HCT116 (cell line): ENCODE measurements around the gene VEZF1. TPM values are rescaled to one million over a fixed set of nuclear protein-coding genes. Genes with fewer than 3 reads are reported as not detected.

Experiments
- ATAC-seq: fragments of 200-7000 bp; cut with Tn5 transposase; 2 replicates; pipeline ENCODE4 v1.9.1; 2020; ENCODE audit warnings: mild to moderate bottlenecking, moderate library complexity
- BruUV-seq: library from RNA; stranded (reverse); fragments of 400-500 nt; replicated peaks from 2 replicates; lab custom pipeline; 2021; lab: Mats Ljungman, UMichigan
- CTCF ChIA-PET: fragments of 300-600 bp; sonication (Branson Sonifier 250); formaldehyde crosslinking; loops from one replicate; lab custom pipeline; 2021; ENCODE audit warnings: antibody characterized with exemption; lab: Charles Lee
- POLR2A ChIA-PET: fragments of 300-600, 350-600 bp; sonication (Branson Sonifier 250); formaldehyde crosslinking; loops from one replicate; lab custom pipeline; 2021; ENCODE audit warnings: antibody characterized with exemption; lab: Charles Lee
- RAD21 ChIA-PET, 2 experiments: fragments of 300-600 bp; sonication (Branson Sonifier 250); formaldehyde crosslinking; loops; one replicate each; lab custom pipeline; 2023; ENCODE audit warnings: low total read pairs in 2 of 2; ENCODE audit not compliant: uncharacterized antibody in 2 of 2, unreplicated experiment in 2 of 2, low non-redundant PET in 1 of 2; lab: Charles Lee
- DNase-seq: peaks from one replicate; pipeline ENCODE4 v3.0.0-alpha.2; 2010; ENCODE audit warnings: low read depth, low spot score
- H2AFZ ChIP-seq: fragments of 200-600 bp; shearing (Covaris generic), sonication (generic); 2 replicates; pipeline ENCODE4 v1.6.1; 2017; ENCODE audit warnings: low read depth, mixed run types, mixed read lengths, antibody characterized with exemption, low read length; ENCODE audit not compliant: poor library complexity, severe bottlenecking
- H3K27ac ChIP-seq: 2 replicates; pipeline ENCODE4 v1.5.1; 2012; ENCODE audit warnings: low read depth, low read length
- H3K27me3 ChIP-seq: fragments of 200-600 bp; sonication (generic); 2 replicates; pipeline ENCODE4 v1.6.1; 2016; ENCODE audit warnings: mixed run types, low read length, mixed read lengths; ENCODE audit not compliant: insufficient read depth
- H3K36me3 ChIP-seq, 2 experiments: fragments of 200-500 bp in 1 of 2; fragments of 200-600 bp in 1 of 2; sonication (Bioruptor generic) in 1 of 2; sonication (generic) in 1 of 2; 2 replicates each; pipeline versions ENCODE4 v1.5.1 to v1.6.1; 2014 to 2016; ENCODE audit warnings: low read length in 2 of 2, inconsistent platforms in 1 of 2, mixed read lengths in 1 of 2, mixed run types in 1 of 2; ENCODE audit not compliant: insufficient read depth in 2 of 2, control insufficient read depth in 1 of 2
- H3K4me1 ChIP-seq, 2 experiments: fragments of 200-600 bp in 1 of 2; sonication (generic) in 1 of 2; 2 replicates each; pipeline versions ENCODE4 v1.5.1 to v1.6.1; 2012 to 2017; ENCODE audit warnings: low read length in 2 of 2, inconsistent platforms in 1 of 2, mild to moderate bottlenecking in 1 of 2, mixed read lengths in 1 of 2, mixed run types in 1 of 2, moderate library complexity in 1 of 2; ENCODE audit not compliant: insufficient read depth in 2 of 2, control insufficient read depth in 1 of 2
- H3K4me2 ChIP-seq: fragments of 200-600 bp; sonication (generic); 2 replicates; pipeline ENCODE4 v1.6.1; 2017; ENCODE audit warnings: mixed run types, low read length, mixed read lengths
- H3K4me3 ChIP-seq, 2 experiments: fragments of 200-600 bp in 1 of 2; sonication (generic) in 1 of 2; replicated peaks in 1 of 2; 2 replicates each; pipeline ENCODE4 v1.5.1; 2011 to 2016; ENCODE audit warnings: low read length in 2 of 2, control low read depth in 1 of 2, low read depth in 1 of 2, mild to moderate bottlenecking in 1 of 2, mixed read lengths in 1 of 2, mixed run types in 1 of 2
- H3K79me2 ChIP-seq: fragments of 200-600 bp; sonication (generic); 2 replicates; pipeline ENCODE4 v1.6.1; 2017; ENCODE audit warnings: mild to moderate bottlenecking, mixed run types, low read length, moderate library complexity, mixed read lengths; ENCODE audit not compliant: insufficient read depth
- H3K9ac ChIP-seq: fragments of 200-600 bp; sonication (generic); 2 replicates; pipeline ENCODE4 v1.6.1; 2016; ENCODE audit warnings: low read length, mixed read lengths
- H3K9me2 ChIP-seq: fragments of 200-600 bp; sonication (generic), shearing (Covaris generic); 2 replicates; pipeline ENCODE4 v1.6.1; 2017; ENCODE audit warnings: mixed run types, mild to moderate bottlenecking, moderate library complexity; ENCODE audit not compliant: insufficient read depth
- H3K9me3 ChIP-seq, 2 experiments: fragments of 200-500 bp in 1 of 2; fragments of 200-600 bp in 1 of 2; sonication (Bioruptor generic) in 1 of 2; sonication (generic) in 1 of 2; 2 replicates each; pipeline ENCODE4 v1.6.1; 2014 to 2017; ENCODE audit warnings: low read length in 2 of 2, mixed read lengths in 2 of 2, inconsistent platforms in 1 of 2, low read depth in 1 of 2, mild to moderate bottlenecking in 1 of 2, mixed run types in 1 of 2, moderate library complexity in 1 of 2; ENCODE audit not compliant: control insufficient read depth in 1 of 2, insufficient read depth in 1 of 2
- H4K20me1 ChIP-seq: fragments of 200-600 bp; sonication (generic), shearing (Covaris generic); 2 replicates; pipeline ENCODE4 v1.6.1; 2017; ENCODE audit warnings: mixed run types, mild to moderate bottlenecking, moderate library complexity; ENCODE audit not compliant: insufficient read depth
- EGR1 ChIP-seq: IDR thresholded peaks from 2 replicates; pipeline ENCODE4 v1.6.1; 2012; ENCODE audit warnings: low read depth
- EZH2 ChIP-seq: fragments of 200-600 bp; sonication (generic); IDR thresholded peaks from 2 replicates; pipeline ENCODE4 v1.6.1; 2017; ENCODE audit warnings: antibody characterized with exemption, mixed run types
- RAD21 ChIP-seq: IDR thresholded peaks from 2 replicates; pipeline ENCODE4 v1.6.1; 2012; ENCODE audit warnings: low read depth, mild to moderate bottlenecking
- TCF7L2 ChIP-seq: IDR thresholded peaks from 2 replicates; pipeline ENCODE4 v1.7.0; 2011; ENCODE audit warnings: borderline replicate concordance, inconsistent platforms; ENCODE audit not compliant: insufficient read depth, insufficient read length; ENCODE audit errors: extremely low read depth
- YY1 ChIP-seq: IDR thresholded peaks from 2 replicates; pipeline ENCODE4 v1.6.1; 2011; ENCODE audit warnings: low read length, low read depth, moderate library complexity, mild to moderate bottlenecking; ENCODE audit not compliant: insufficient replicate concordance; ENCODE audit errors: extremely low read depth
- intact Hi-C: fragments of 100-400 bp; cut with micrococcal nuclease; formaldehyde crosslinking; loops from 2 replicates; pipeline ENCODE4 v1.10.0; 2022
- total RNA-seq: library from RNA; stranded (reverse); gene quantifications from one replicate; pipeline ENCODE4 v1.2.1, GENCODE V29; 2021; ENCODE audit not compliant: unreplicated experiment
- TF ChIP-seq, protein P1 (sequence below): IDR thresholded peaks from 2 replicates; pipeline ENCODE4 v1.6.1; 2012; ENCODE audit warnings: low read depth

VEZF1 gene
- total RNA-seq, 1 experiment from 2014 or later = 70.2 TPM

DNA sequence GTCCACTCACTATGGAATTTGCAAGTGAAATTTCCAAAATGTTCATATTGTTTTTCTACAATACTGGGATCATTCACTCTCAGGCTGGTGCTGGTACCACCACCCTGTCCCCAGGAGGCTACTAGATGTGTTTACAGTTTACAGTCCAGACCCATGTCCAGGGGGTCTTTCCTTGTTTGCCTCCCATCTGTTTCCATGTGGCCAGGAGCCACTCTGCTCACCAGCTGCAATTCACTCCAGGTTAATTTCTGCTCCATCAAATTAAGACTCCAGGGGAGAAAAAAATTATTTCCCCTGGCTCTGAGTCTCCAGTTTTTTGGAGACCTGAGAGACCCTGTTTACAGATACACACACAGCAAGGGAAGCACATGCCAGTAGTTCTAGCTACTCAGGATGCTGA, 31.5 kb upstream of the VEZF1 start:
- H3K9ac ChIP-seq = no peak overlapping the region
- no peak overlapping the region for H2AFZ ChIP-seq
- ATAC-seq = no peak
- BruUV-seq = no TSS peak
- no peak overlapping the region for H3K4me3 ChIP-seq
- TF ChIP-seq, protein P1, sequence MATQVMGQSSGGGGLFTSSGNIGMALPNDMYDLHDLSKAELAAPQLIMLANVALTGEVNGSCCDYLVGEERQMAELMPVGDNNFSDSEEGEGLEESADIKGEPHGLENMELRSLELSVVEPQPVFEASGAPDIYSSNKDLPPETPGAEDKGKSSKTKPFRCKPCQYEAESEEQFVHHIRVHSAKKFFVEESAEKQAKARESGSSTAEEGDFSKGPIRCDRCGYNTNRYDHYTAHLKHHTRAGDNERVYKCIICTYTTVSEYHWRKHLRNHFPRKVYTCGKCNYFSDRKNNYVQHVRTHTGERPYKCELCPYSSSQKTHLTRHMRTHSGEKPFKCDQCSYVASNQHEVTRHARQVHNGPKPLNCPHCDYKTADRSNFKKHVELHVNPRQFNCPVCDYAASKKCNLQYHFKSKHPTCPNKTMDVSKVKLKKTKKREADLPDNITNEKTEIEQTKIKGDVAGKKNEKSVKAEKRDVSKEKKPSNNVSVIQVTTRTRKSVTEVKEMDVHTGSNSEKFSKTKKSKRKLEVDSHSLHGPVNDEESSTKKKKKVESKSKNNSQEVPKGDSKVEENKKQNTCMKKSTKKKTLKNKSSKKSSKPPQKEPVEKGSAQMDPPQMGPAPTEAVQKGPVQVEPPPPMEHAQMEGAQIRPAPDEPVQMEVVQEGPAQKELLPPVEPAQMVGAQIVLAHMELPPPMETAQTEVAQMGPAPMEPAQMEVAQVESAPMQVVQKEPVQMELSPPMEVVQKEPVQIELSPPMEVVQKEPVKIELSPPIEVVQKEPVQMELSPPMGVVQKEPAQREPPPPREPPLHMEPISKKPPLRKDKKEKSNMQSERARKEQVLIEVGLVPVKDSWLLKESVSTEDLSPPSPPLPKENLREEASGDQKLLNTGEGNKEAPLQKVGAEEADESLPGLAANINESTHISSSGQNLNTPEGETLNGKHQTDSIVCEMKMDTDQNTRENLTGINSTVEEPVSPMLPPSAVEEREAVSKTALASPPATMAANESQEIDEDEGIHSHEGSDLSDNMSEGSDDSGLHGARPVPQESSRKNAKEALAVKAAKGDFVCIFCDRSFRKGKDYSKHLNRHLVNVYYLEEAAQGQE = no peak
- TF ChIP-seq EZH2 (no peak), RAD21 (no peak), YY1 (no peak), TCF7L2 (no peak), EGR1 (no peak)
- DNase-seq = no peak
- no peaks in the 10 kb centered on the region for H3K27me3 ChIP-seq
- H3K27ac ChIP-seq = no peak overlapping the region
- no peaks in the 10 kb centered on the region for H4K20me1 ChIP-seq
- H3K9me3 ChIP-seq = no peaks in the 10 kb centered on the region
- intact Hi-C loops = no loop called here
- CTCF ChIA-PET = interaction anchor here (1.5 kb wide), 1 partner anchor 20 kb away, joined by 3 read pairs; no protein-coding TSS in a partner anchor
- H3K9me2 ChIP-seq = 0 out of 2 replicates have a peak, but pooled peaks cover 2% of the 10 kb centered on the region
- no peak overlapping the region for H3K4me2 ChIP-seq
- peaks cover 24 to 30% of the 10 kb centered on the region in 2 experiments for H3K4me1 ChIP-seq
- no peaks in the 10 kb centered on the region for H3K79me2 ChIP-seq
- POLR2A ChIA-PET = interaction anchor here (0.8 kb wide), 1 partner anchor 12 kb away, joined by 3 read pairs; the partner anchor contains the start of gene SRSF1
- RAD21 ChIA-PET = no interaction called here
- H3K36me3 ChIP-seq = no peaks in the 10 kb centered on the region
